GM23248 (cell line): ENCODE results near the gene EMP3. TPM values are rescaled to one million over a fixed set of nuclear protein-coding genes. Genes with fewer than 3 reads are reported as not detected.
A peak's percentile ranks its signal among the peaks of the same experiment; 100 is the strongest.

ENCODE experiments used
- DNase-seq: peaks from one replicate; pipeline ENCODE4 v3.0.0-alpha.2; 2015
- H2AFZ ChIP-seq: fragments of 200-600 bp; sonication (generic); 2 replicates; pipeline ENCODE4 v1.6.1; 2016; ENCODE audit warnings: antibody characterized with exemption
- H3F3A ChIP-seq: fragments of 200-600 bp; sonication (generic); 2 replicates; pipeline ENCODE4 v1.6.1; 2016; ENCODE audit warnings: mild to moderate bottlenecking, antibody characterized with exemption, mixed run types; ENCODE audit not compliant: insufficient read depth
- H3K27ac ChIP-seq: fragments of 200-600 bp; sonication (generic); 2 replicates; pipeline ENCODE4 v1.5.1; 2016; ENCODE audit warnings: mild to moderate bottlenecking
- H3K27me3 ChIP-seq: fragments of 200-600 bp; sonication (generic); replicated peaks from 2 replicates; pipeline ENCODE4 v1.6.1; 2016; ENCODE audit warnings: mild to moderate bottlenecking; ENCODE audit not compliant: insufficient read depth
- H3K36me3 ChIP-seq: fragments of 200-600 bp; sonication (generic); 2 replicates; pipeline ENCODE4 v1.6.1; 2016; ENCODE audit warnings: low read depth, mild to moderate bottlenecking
- H3K4me1 ChIP-seq: fragments of 200-600 bp; sonication (generic); 2 replicates; pipeline ENCODE4 v1.6.1; 2016; ENCODE audit warnings: mild to moderate bottlenecking; ENCODE audit not compliant: insufficient read depth
- H3K4me2 ChIP-seq: fragments of 200-600 bp; sonication (generic); one replicate; pipeline ENCODE4 v1.6.1; 2016; ENCODE audit warnings: mild to moderate bottlenecking; ENCODE audit not compliant: unreplicated experiment
- H3K4me3 ChIP-seq: fragments of 200-600 bp; sonication (generic); 2 replicates; pipeline ENCODE4 v1.5.1; 2016; ENCODE audit warnings: mild to moderate bottlenecking
- H3K79me2 ChIP-seq: fragments of 200-600 bp; sonication (generic); 2 replicates; pipeline ENCODE4 v1.6.1; 2016; ENCODE audit warnings: mild to moderate bottlenecking; ENCODE audit not compliant: insufficient read depth
- H3K9ac ChIP-seq: fragments of 200-600 bp; sonication (generic); 2 replicates; pipeline ENCODE4 v1.6.1; 2016; ENCODE audit warnings: mild to moderate bottlenecking
- H3K9me2 ChIP-seq: fragments of 200-600 bp; sonication (generic); 2 replicates; pipeline ENCODE4 v1.6.1; 2016; ENCODE audit warnings: mixed run types, mild to moderate bottlenecking, moderate library complexity; ENCODE audit not compliant: insufficient read depth
- H3K9me3 ChIP-seq: fragments of 200-600 bp; sonication (generic); one replicate; pipeline ENCODE4 v1.6.1; 2017; ENCODE audit warnings: low read depth
- H4K20me1 ChIP-seq: fragments of 200-600 bp; sonication (generic); 2 replicates; pipeline ENCODE4 v1.6.0; 2016; ENCODE audit not compliant: insufficient read depth
- EZH2 ChIP-seq: fragments of 200-600 bp; sonication (generic); IDR thresholded peaks from 2 replicates; pipeline ENCODE4 v1.6.1; 2018; ENCODE audit warnings: antibody characterized with exemption, mild to moderate bottlenecking; ENCODE audit not compliant: insufficient read depth, poor library complexity, severe bottlenecking
- EZH2phosphoT487 ChIP-seq: fragments of 200-600 bp; sonication (generic); IDR thresholded peaks from 2 replicates; pipeline ENCODE4 v1.6.1; 2018; ENCODE audit warnings: antibody characterized with exemption, moderate library complexity, mild to moderate bottlenecking, low read depth; ENCODE audit not compliant: insufficient read depth
- WGBS, 2 experiments: methylation state at CpG; one replicate each; pipeline ENCODE4 v1.1.6; 2015 to 2017; ENCODE audit warnings: low lambda C conversion rate in 2 of 2, low coverage in 1 of 2; ENCODE audit errors: missing lambda C conversion rate in 2 of 2; 5-methylcytosine and 5-hydroxymethylcytosine counted together
- in situ Hi-C: fragments of 300-500 bp; cut with MboI; formaldehyde crosslinking; loops from 2 replicates; pipeline ENCODE4 v1.15.0; 2020
- polyA plus RNA-seq: library from polyadenylated mRNA; unstranded; fragments of >200 nt; fragmentation: Nextera tagmentation; extraction: Ambion mirVana; gene quantifications from 2 replicates; pipeline ENCODE4 v1.2.1, GENCODE V29; 2016
- total RNA-seq: library from RNA; depleted of rRNA; stranded (reverse); fragments of >200 nt; shearing (Covaris generic); gene quantifications from 2 replicates; pipeline ENCODE4 v1.2.3, GENCODE V29; 2014; rRNA removed

EMP3 gene
- 165 and 196 TPM in 2 replicates for total RNA-seq
- polyA plus RNA-seq = 716 and 742 TPM in 2 replicates

GRCh38 chr19:48325265-48325910 lies at the start of gene EMP3:
TSS of gene EMP3 (plus strand) at chr19:48325552. CDS start at chr19:48326845, 1,293 bp downstream.
- H3K27me3 ChIP-seq = no peaks in the 10 kb centered on the region
- H3K36me3 ChIP-seq = peaks cover 11% of the 10 kb centered on the region; the same call in 1 of the 2 replicates
- H2AFZ ChIP-seq = peak within 1 kb of the TSS; percentile 81
- no peaks in the 10 kb centered on the region for H3K9me3 ChIP-seq
- peak within 1 kb of the TSS; percentile 90 for H3K4me2 ChIP-seq
- no peaks in the 10 kb centered on the region for H3K9me2 ChIP-seq
- no peaks in the 10 kb centered on the region for H4K20me1 ChIP-seq
- in situ Hi-C loops = no loop called here
- peak within 1 kb of the TSS; percentile 93 for H3K9ac ChIP-seq
- H3K79me2 ChIP-seq = peaks cover 46% of the 10 kb centered on the region
- no peak for TF ChIP-seq EZH2
- TF ChIP-seq EZH2phosphoT487 = no peak
- peak; percentile 97 for DNase-seq
- 0 to 3% methylated on average over 12 to 22 of the region's 22 CpGs for WGBS, 2 experiments
- peak within 1 kb of the TSS; percentile 78 for H3K4me3 ChIP-seq
- peaks cover 38% of the 10 kb centered on the region for H3F3A ChIP-seq
- peaks cover 47% of the 10 kb centered on the region for H3K4me1 ChIP-seq
- H3K27ac ChIP-seq = peak within 1 kb of the TSS; percentile 91

GRCh38 chr19:48279747-48280146 lies 45.6 kb upstream of the EMP3 start:
- H3F3A ChIP-seq = no peaks in the 10 kb centered on the region
- DNase-seq = no peak
- no peak overlapping the region for H2AFZ ChIP-seq
- in situ Hi-C loops = no loop called here
- no peaks in the 10 kb centered on the region for H3K9me3 ChIP-seq
- H4K20me1 ChIP-seq = no peaks in the 10 kb centered on the region
- no peaks in the 10 kb centered on the region for H3K9me2 ChIP-seq
- H3K27ac ChIP-seq = no peak overlapping the region
- no peak for TF ChIP-seq EZH2phosphoT487
- no peak for TF ChIP-seq EZH2
- no peak overlapping the region for H3K9ac ChIP-seq
- H3K36me3 ChIP-seq = no peaks in the 10 kb centered on the region
- H3K4me3 ChIP-seq = no peak overlapping the region
- H3K4me2 ChIP-seq = no peak overlapping the region
- H3K4me1 ChIP-seq = no peaks in the 10 kb centered on the region
- no peaks in the 10 kb centered on the region for H3K79me2 ChIP-seq
- WGBS, 2 experiments = 74 to 80% methylated on average over 8 to 9 of the region's 9 CpGs
- H3K27me3 ChIP-seq = no peaks in the 10 kb centered on the region

GRCh38 chr19:48283908-48284307 lies 41.4 kb upstream of the EMP3 start:
- Histone ChIP-seq H3K4me1 (no peaks in the 10 kb centered on the region), H2AFZ (no peak overlapping the region), H3K4me2 (no peak overlapping the region), H3K4me3 (no peak overlapping the region), H3K9ac (no peak overlapping the region), H3K27ac (0 out of 2 replicates have a peak overlapping the region, but pooled peaks have one; percentile 12), H3K36me3 (no peaks in the 10 kb centered on the region), H3K79me2 (no peaks in the 10 kb centered on the region), H3F3A (no peaks in the 10 kb centered on the region), H3K27me3 (no peaks in the 10 kb centered on the region), H4K20me1 (no peaks in the 10 kb centered on the region), H3K9me2 (no peaks in the 10 kb centered on the region), H3K9me3 (no peaks in the 10 kb centered on the region)
- peak; percentile 44 for DNase-seq
- in situ Hi-C loops = no loop called here
- no peak for TF ChIP-seq EZH2
- 91 to 95% methylated on average over 7 of the region's 7 CpGs for WGBS, 2 experiments

- no peak for DNase-seq
- in situ Hi-C loops = no loop called here
- no peaks in the 10 kb centered on the region for H3K4me1 ChIP-seq
- no peaks in the 10 kb centered on the region for H3F3A ChIP-seq
- no peaks in the 10 kb centered on the region for H3K9me3 ChIP-seq
- H2AFZ ChIP-seq = no peak overlapping the region
- no peak overlapping the region for H3K9ac ChIP-seq
- H3K4me2 ChIP-seq = no peak overlapping the region
- H3K79me2 ChIP-seq = no peaks in the 10 kb centered on the region
- H4K20me1 ChIP-seq = no peaks in the 10 kb centered on the region
- H3K9me2 ChIP-seq = no peaks in the 10 kb centered on the region
- TF ChIP-seq EZH2 (no peak), EZH2phosphoT487 (no peak)
- no peak overlapping the region for H3K4me3 ChIP-seq
- WGBS, 2 experiments = 65 to 67% methylated on average over 4 of the region's 4 CpGs
- H3K27me3 ChIP-seq = no peaks in the 10 kb centered on the region
- H3K27ac ChIP-seq = no peak overlapping the region
- no peaks in the 10 kb centered on the region for H3K36me3 ChIP-seq
Observed at GRCh38 chr19:48284896-48285295, 40.5 kb upstream of the EMP3 start.

- TF ChIP-seq EZH2 (no peak), EZH2phosphoT487 (no peak)
- H3K27me3 ChIP-seq = no peaks in the 10 kb centered on the region
- WGBS, 2 experiments = 85 to 88% methylated on average over 3 of the region's 3 CpGs
- 0 out of 2 replicates have a peak, but pooled peaks cover 3% of the 10 kb centered on the region for H3F3A ChIP-seq
- in situ Hi-C loops = no loop called here
- no peaks in the 10 kb centered on the region for H4K20me1 ChIP-seq
- H3K27ac ChIP-seq = no peak overlapping the region
- no peaks in the 10 kb centered on the region for H3K79me2 ChIP-seq
- H3K4me3 ChIP-seq = no peak overlapping the region
- no peaks in the 10 kb centered on the region for H3K36me3 ChIP-seq
- no peak for DNase-seq
- H3K4me2 ChIP-seq = no peak overlapping the region
- H3K9me3 ChIP-seq = no peaks in the 10 kb centered on the region
- H3K9ac ChIP-seq = no peak overlapping the region
- H3K4me1 ChIP-seq = peaks cover 9% of the 10 kb centered on the region
- no peak overlapping the region for H2AFZ ChIP-seq
- H3K9me2 ChIP-seq = no peaks in the 10 kb centered on the region
Observed at GRCh38 chr19:48287748-48288147, 37.6 kb upstream of the EMP3 start.
